SH-SY5Y (cell line): ENCODE results near the gene MYCT1.

Experiments used
- GATA2 ChIP-seq: IDR thresholded peaks from 2 replicates; pipeline ENCODE4 v1.6.1; 2011; ENCODE audit warnings: mild to moderate bottlenecking, low read depth, low read length
- GATA3 ChIP-seq: IDR thresholded peaks from 2 replicates; pipeline ENCODE4 v1.6.1; 2011; ENCODE audit warnings: low read depth, mild to moderate bottlenecking, low read length, moderate library complexity

Gene MYCT1

GRCh38 chr6:152749336-152749735, 51.6 kb downstream of the MYCT1 start:
- no peak for TF ChIP-seq GATA3
- no peak for TF ChIP-seq GATA2

GRCh38 chr6:152750694-152751093, 53.0 kb downstream of the MYCT1 start, which contains the start of gene VIP:
Gene VIP, plus strand, starts transcription at chr6:152750797. Its CDS starts 1,381 bp downstream, at chr6:152752178.
- TF ChIP-seq GATA3 (no peak), GATA2 (no peak)

GRCh38 chr6:152765331-152765730, 67.6 kb downstream of the MYCT1 start:
- TF ChIP-seq GATA3 (no peak), GATA2 (no peak)

- TF ChIP-seq GATA3 (no peak), GATA2 (no peak)
These were observed 71.5 kb downstream of the MYCT1 start for GRCh38 chr6:152769159-152769558.

- no peak for TF ChIP-seq GATA3
- no peak for TF ChIP-seq GATA2
These were observed 72.3 kb downstream of the MYCT1 start for GRCh38 chr6:152769993-152770392.

- TF ChIP-seq GATA2 (no peak), GATA3 (no peak)
These were observed 73.5 kb downstream of the MYCT1 start for GRCh38 chr6:152771061-152771687.
